Germinal center (tissue), 1 donor: ENCODE results near the gene TMEM140.
"Not testable (repeated sequence)": the region's sequence is repeated elsewhere in the genome, so short reads cannot be mapped to it uniquely, and the experiment has no call there.

Source experiments
- DNase-seq: peaks from one replicate; pipeline ENCODE4 v3.0.0; 2012; ENCODE audit warnings: mixed read lengths, low spot score

Gene TMEM140

DNA sequence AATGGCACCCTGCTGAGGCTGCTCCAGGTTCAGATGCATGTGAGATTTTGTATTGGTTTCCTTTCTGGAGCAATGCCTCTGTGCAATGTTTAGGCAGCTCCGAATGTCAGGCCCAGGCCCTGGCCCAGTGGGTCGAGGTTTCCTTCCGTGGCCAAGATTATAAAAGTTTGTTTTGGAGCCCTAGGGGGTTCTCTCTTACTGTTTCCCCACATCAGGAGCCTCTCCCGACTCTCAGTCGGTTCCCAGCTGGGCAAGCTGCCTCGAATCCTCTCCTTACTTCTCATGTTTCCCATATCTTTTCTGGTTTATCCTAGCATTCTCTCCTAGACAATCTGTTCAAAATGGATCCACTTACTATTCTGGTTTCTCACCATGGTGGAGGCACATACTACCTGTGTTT is 11.0 kb downstream of the TMEM140 start:
- no peak for DNase-seq

DNA sequence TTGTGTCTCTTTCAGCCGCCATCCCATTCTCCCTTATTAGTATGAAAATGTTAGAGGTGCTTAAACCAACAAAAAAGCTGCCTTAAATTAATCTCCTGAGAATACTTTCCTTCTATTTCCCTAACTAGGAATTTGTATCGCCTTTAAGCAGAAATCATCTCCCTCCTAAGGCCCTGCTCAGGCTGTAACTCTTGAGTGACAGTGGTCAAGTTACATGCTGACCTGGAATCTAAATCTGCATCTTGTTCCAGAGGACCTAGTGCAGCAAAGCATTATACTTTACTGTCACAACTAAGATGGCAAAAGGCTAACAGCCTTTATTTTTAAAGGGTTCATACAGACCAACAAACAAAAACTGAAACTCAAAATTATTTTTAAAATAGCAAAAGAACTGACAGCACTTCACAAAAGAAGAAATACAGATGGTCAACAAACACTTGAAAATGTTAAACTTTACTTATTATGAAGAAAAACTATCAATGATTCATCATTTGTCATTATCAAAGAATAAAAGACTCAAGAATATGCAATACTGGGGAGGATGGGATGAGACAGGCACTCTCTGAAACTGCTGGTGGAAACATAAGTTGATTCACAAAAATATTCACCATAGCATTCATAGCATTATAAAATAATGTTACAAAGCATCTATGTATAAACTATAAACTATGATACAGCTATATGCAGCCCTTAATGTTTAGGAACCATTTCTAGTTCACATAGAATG is 11.7 kb downstream of the TMEM140 start:
- DNase-seq, result no peak

DNA sequence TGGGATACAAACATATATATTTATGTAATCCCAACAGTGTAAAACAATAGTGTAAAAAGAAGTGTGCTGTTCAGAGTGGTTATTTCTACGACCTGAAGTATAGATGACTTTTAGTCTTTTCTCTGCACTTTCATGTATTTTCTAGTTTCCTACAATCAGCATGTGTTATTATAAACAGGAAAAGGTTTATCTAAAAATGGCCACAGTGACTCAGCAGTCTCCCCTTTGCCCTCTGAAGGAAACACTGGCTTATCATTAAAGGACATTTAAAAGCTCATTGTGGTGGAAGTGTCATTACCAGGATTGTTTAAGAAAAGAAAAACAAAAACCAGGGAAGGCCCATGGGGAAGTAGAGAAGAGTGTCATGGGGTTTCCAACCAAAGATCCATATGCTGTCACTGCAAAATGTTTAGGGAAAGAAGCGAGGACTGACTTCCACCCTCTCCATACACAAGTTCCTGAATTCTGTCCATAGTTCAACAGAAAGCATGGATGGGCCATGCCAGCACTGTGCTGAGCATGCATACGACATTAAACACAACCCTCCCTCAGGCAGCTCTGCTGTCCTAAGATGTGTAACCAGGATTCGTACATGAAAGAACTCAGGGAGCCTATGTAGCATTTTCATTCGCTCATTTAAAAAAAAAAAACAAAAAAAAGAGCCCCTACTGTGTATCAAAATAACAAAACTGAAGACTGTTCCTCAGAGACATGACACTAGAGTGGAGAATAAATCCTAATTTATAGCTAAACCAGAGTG is 12.4 kb downstream of the TMEM140 start:
- DNase-seq, result no peak

DNA sequence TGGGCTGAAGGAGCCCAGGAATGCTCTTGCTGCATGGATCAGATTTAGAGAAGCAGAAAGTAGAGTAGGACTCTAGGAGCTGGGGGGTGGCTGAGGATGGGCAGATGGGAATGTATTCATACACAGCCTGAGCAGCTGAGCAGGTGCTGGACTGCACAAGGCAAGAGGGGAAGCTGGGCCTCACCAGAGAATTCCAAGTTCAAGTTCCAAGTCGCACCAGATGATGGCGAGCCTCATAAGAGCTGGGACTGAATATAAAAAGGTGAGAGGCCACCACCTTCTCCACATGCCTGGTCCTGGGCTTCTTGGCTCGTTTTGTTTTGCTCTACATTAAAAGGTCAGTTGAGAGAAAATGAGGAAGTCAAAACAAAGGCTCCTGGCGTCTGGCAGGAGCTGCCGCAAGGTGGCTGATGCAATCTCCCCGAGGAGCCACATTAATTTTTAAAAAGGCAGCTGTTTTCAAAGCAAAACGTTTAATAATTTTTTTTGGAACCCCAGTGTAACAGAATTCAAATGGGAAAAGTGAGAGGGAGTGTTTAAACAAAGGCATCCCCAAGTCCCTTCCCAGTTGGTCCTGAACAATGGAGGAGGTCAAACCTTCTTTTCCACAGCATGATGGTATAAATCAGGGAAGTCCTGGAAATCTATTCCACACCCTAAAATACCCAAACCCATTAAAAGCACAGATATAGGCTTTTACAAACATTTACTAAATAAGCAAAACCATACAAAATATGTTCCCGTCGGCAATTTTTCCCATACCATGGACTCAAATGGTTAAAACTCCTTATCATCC is 13.2 kb downstream of the TMEM140 start:
- DNase-seq, result peak; percentile 42

DNA sequence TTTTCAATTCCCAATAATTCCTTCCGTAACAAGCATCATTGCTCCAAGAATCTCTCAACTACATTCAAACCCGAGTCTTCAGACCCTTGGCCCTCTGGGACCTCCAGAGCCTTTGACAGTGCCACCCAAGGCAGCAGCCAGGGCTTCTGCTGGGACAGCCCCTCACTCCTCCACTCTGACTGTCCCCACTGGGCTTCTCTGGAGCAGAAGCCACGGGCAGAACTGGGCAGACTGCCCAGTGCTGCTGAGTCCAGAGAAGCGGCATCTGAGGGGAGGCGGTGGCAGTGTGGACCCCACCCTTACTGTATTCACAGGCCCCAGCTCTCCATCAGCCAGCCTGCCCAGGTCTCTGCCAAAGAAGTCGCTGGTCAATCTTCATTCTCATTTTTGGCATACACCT is 13.8 kb downstream of the TMEM140 start:
- DNase-seq, result no peak

DNA sequence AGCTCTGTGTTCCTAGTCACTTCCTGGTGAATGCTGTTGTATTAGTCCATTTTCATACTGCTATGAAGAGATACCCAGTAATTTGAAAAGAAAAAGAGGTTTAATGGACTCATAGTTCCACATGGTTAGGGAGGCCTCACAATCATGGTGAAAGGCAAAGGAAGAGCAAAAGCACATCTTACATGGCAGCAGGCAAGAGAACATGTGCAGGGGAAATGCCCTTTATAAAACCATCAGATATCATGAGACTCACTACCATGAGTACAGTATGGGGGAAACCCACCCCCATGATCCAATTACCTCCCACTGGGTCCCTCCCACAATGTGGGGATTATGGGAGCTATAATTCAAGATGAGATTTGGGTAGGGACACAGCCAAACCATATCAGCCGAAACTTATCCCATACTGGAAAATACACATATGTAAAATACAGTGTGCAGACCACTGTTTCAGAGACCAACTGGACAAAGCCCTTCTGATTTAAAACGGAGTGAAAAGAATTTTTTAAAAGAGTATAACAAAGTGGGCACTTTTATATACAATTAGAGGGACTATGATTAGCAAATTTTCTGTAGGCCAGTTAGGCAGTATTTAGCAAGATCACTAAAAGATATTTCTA is 14.6 kb downstream of the TMEM140 start:
- no peak for DNase-seq

DNA sequence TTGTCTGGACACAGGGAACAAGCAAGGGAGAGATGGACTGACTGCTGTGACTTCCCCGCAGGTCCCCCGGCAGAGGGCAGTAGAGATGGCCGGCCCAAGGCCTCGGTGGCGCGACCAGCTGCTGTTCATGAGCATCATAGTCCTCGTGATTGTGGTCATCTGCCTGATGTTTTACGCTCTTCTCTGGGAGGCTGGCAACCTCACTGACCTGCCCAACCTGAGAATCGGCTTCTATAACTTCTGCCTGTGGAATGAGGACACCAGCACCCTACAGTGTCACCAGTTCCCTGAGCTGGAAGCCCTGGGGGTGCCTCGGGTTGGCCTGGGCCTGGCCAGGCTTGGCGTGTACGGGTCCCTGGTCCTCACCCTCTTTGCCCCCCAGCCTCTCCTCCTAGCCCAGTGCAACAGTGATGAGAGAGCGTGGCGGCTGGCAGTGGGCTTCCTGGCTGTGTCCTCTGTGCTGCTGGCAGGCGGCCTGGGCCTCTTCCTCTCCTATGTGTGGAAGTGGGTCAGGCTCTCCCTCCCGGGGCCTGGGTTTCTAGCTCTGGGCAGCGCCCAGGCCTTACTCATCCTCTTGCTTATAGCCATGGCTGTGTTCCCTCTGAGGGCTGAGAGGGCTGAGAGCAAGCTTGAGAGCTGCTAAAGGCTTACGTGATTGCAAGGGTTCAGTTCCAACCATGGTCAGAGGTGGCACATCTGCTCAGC is 16.6 kb downstream of the TMEM140 start:
- no peak for DNase-seq

DNA sequence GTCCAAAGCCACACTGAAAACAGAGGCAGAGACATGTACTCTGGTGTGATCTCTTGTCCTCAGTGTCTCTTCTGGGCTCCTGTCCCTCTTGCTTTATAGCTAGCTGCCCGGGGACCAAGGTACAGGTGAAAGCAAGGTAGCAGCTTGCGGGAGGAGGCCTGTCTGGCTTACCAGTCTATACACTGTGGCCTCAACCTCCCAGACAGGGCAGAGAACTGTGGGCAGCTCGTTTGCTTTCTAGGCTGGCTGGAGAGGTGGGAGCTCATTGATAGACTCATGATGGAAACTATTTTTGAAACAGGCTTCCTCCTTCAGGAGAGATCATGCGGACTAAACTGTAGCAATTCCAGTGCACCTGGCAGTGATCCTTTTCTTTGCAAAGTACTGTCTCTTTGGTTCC is 18.0 kb downstream of the TMEM140 start:
- no peak for DNase-seq

DNA sequence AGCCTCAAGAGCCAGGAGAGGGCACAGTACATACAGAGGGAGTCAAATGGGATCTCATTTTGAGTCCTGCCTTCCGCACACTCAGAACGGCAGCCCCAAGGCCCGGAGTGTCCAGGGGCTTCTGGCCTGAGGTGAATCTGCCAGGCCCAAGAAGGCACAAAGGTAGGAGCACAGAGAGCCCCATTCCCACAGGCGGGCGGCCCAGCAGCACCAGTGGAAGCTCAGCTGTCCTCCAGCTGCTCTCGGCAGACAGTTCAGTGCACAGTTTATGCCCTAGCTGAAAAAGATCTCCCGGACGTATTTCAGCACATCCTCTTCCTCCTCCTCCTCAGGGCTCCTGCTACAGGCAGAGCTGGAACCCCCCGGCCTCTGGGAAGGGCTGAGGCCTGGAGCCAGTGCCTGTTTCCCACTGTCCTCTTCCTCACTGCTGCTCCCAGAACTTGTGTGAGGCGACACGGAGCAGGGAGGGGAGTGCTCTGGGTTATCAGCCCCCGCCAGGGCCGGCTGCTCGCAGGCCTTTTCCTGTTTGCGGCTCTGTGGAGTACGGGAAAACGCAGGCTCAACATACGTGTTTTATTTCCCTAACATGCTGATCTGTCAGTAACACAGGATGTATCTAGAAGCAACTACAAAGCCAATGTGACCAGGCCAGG is 18.6 kb downstream of the TMEM140 start:
- DNase-seq, result no peak

DNA sequence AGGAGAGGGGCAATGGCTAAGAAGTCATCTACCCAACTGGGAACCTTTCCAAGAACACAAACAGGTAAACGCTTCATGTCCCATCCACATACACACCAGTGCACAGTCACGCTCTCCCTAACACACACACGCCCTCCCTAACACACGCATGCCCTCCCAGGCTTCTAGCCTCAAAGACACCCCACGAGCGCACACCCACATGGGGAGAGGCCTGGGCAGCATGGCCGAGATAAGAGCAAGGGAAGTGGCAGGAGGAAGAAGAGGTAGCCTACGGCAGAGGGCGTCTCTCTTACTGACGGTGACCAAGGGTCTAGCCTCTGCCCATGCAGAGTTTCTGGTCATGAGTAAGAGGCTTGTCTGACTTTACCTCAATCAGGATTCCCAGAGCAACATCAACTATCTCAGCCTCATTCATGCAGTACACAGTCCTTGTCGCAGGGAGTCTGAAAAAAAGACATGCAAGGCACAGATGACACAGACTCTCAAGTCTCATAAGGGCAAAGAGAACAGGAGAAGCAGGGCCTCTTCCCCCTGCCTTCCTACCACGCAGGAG is 19.6 kb downstream of the TMEM140 start:
- no peak for DNase-seq

DNA sequence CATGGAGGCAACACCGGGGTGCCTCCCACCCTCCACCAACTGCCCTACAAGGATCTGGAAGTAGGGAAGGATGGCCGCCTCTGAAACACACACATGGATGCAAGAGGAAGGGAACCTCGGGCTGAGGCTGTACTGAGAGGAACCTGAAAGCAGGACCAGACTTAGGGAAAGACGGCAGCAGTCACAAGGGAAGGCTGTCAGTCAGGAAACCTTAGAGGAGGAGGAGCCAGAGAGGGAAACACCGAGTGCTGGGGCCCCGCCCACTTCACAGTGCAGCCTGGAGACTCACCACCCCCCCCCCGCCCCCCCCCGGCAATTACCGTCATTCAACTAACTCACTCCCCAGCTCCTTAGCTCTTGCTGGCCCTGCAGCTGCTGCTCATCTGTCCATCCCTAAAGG is 20.1 kb downstream of the TMEM140 start:
- no peak for DNase-seq

DNA sequence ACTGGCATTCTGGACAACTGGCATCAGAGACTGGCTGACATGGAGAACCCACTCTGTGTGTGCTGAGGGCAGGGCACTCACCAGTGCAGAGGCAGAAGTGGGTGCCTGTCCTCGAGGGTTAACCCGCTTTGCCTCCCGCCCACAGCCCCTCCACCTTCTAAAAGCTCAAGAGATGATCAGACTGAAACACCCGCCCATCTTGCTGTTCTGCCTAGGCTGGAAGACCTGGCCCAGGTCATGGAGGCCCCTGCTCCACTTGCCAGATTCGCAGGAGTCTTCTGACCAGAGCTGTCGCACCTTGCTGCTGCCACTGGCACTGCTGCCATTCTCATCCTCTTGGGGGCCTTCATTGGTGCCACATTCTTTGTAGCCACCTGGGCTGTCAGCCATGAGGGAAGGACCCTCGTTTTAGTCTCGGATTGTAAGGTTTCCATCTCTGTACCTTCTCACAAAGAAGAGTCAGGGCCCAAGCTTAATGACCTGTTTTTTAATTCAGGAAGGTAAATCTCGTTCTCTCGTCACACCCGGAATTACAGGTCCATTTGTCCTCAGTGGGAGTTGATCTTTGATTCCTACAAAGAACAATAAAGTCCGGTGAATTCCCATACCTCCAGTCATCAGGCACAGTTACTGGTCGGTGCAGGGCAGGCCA is 20.7 kb downstream of the TMEM140 start:
- no peak for DNase-seq

DNA sequence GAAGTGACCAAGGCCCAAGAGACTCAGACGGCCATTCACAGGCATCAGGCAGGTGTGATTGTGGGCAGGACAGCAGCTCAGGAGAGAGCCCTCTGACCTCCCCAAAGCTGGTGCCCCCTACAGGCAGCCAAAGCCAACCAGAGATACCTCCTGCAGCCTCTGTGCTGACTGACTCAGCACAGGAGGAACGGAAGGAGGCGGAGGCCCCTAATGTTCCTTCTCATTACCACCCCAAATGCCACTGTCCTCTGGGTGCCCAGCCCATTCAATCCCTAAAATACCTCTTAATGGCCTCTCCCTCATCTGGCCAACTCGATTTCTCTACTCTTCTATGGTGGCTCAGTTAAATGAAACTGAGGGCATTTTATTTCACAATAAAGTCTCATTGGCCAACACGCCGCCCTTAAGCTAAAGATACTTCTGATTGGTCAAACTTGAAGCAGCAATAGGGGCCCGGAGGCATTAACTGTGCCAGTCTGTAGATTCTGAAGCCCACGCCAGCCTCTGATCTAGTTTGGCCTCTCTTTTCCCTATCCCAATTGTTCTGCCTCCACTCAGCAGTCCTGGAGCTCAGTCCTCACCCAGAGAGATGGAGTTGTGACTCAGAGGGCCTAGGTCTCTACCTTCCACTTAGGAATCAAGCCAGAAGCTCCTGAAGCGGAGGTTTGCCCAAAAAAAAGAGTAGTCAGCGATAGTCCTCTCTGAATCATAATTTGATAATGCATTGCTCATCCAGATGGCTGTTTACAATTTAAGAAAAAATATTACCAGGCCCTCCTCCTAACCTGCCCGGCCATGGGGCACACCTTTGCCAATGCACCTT is 21.5 kb downstream of the TMEM140 start:
- DNase-seq, result peak; percentile 61

DNA sequence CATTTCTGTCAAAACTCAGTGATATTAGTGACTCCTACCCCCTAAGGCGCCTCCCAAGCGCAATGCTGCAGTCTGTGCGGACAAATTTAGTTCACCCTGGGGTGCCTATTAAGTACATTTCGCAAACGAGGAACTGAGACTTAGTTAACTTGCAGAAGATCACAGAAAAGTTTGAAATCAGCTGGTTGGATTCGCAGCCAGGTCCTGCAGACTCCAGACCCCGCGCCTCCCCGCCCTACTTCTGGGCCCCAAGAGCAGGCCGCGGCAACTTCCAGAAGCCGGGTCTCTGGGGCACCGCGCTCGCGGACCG is 22.0 kb downstream of the TMEM140 start:
- DNase-seq, result peak; percentile 73

DNA sequence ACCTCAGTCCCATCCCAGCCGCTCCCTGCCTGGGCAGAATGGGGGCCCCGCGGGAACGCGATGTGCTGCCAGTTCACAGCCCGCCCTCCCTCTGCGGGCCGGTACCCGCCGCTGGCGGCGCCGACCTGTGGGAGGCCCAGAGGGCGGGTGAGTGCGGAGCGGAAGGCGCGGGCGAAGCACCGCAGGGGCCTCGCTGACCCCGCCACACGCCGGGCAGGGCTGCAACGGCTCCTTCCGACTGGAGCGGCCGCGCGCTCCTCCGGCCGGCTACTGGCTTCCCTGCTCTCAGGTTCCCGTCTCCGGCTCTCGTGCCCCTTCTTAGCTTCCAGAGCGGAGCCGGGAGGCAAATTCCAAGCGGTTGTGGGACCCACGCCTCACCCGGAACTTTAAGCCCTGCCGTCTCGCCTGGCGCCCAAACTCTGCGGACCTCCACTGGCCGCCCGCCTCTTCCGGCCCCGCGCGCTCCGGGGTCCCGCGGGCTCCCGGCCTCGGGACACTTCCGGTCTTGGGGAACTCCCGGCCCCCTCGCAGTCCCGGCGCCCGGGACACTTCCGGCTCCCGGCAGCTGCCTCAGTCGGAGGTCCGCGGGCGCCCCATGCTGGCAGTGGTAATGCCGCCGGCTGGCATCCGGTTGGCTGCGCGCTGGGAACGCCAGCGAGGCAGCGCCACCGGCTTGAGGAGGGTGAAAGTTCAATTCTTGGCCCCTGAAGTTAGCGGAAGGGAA is 22.6 kb downstream of the TMEM140 start, which contains the start of gene CYREN:
CYREN (minus strand) TSS at position 434 of the 724 bp plus-strand sequence. CDS start 1,785 bp downstream, outside the sequence.
- peak; percentile 89 for DNase-seq

DNA sequence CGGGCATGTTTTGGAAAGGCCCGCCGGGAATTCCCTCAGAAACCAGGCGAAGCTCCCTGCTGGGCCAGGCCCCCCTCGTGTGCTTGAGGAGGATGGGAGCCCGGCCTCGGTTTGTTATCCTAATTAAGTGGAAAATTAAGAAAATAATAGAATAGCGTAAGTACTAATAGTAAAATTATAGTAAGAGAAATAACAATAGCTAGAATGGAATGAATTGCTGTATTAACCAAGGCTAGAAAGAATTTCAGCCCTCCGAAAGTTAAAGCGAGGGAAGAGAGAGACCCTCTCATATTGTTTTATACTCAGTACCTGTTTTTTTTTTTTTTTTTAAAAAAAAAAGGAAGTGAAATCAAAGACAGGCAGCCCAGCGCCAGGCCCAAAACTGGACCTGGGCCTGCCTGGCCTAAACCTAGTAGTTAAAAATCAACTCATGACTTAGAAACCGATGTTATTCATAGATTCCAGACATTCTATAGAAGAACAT is 23.2 kb downstream of the TMEM140 start:
- not testable (repeated sequence) for DNase-seq

DNA sequence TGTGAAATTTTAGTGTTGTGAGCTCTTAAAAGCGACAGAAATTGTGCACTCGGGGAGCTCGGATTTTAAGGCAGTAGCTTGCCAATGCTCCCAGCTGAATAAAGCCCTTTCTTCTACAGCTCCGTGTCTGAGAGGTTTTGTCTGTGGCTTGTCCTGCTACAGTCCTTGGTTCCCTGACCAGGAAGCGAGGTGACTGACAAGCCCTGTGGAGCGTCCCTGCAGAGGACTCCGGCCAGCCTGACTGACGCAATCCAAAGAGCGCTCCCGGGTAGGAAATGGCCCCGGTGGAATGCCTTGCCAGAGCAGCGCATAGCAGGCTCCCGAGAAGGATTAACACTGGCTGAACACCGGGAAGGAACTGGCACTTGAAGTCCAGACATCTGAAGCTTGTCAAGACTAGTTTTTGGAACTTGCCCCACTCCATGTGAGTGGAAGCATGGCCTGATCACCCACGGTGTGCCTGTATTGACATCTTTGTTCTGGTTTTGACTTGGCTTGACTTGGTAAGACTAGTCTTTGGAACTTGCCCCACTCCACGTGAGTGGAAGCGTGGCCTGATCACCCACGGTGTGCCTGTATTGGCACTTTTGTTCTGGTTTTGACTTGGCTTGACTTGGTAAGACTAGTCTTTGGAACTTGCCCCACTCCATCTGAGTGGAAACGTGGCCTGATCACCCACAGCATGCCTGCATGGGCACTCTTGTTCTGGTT is 23.9 kb downstream of the TMEM140 start:
- not testable (repeated sequence) for DNase-seq

DNA sequence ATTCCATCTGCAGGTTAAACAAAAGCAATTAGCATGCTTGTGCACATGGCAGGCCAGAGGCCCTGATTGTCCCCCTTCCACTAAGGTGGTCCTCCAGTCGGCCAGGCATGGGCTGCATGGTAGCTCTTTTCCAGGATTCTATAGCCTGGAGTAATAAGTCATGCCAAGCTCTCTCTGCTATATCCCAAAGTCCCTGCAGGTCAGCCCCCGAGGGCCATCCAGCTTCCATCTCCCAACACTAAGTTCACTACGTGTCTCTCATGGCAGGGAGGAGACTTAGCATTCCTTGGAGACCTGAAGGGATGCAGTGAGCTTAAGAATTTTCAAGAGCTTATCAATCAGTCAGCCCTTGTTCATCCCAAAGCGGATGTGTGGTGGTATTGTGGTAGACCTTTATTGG is 26.0 kb downstream of the TMEM140 start:
- not testable (repeated sequence) for DNase-seq
